B cell (primary cell): ENCODE data around the gene UCKL1.

Source experiments
- CTCF ChIP-seq: fragments of 200-600 bp; IDR thresholded peaks from one replicate; pipeline ENCODE4 v1.8.0; 2022; ENCODE audit warnings: antibody characterized with exemption, mild to moderate bottlenecking
- EZH2 ChIP-seq: IDR thresholded peaks from 2 replicates; pipeline ENCODE4 v1.6.1; 2012; ENCODE audit warnings: borderline replicate concordance, low read depth, mild to moderate bottlenecking, moderate library complexity, low read length; ENCODE audit not compliant: insufficient read depth, poor library complexity, severe bottlenecking

GRCh38 chr20:63979229-63979556, 23.0 kb upstream of the UCKL1 start:
- TF ChIP-seq CTCF = no peak
- TF ChIP-seq EZH2 = no peak
